ENCODE results near the gene LMLN. TPM values are rescaled to one million over a fixed set of nuclear protein-coding genes. Genes with fewer than 3 reads are reported as not detected.

Gene LMLN
- total RNA-seq, 1 donor from 2014 or later = 2.8 TPM

DNA sequence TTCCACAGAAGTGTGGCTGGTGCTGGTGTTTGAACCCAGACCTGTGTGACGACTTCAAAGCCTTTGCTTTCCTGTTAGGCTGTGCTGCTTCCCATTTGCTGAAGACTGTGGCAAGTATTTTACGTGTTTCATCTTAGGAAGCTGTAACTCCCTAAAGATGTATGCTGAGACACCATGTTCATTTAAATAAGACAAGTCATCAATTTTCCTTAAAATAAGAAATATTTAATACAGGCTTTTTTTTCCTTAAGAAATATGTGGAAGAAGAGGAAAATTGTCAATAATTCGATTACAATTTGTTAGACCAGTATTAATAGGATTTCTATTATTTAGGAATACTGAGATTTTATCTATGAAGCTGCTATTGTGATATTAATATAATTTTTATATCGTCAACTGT, 58.4 kb downstream of the LMLN start:
- Mint-ChIP-seq H3K9me3 (no peaks in the 10 kb centered on the region), H3K27ac (no peak overlapping the region), H3K4me3 (no peak overlapping the region), H3K4me1 (ENCODE audit: low read depth) (no peaks in the 10 kb centered on the region), H3K27me3 (ENCODE audit: insufficient read depth) (no peaks in the 10 kb centered on the region), H3K36me3 (ENCODE audit: low read depth) (no peaks in the 10 kb centered on the region)
- DNase-seq (ENCODE audit: low spot score) = no peak
- intact Hi-C loops (cut with micrococcal nuclease) = no loop called here

DNA sequence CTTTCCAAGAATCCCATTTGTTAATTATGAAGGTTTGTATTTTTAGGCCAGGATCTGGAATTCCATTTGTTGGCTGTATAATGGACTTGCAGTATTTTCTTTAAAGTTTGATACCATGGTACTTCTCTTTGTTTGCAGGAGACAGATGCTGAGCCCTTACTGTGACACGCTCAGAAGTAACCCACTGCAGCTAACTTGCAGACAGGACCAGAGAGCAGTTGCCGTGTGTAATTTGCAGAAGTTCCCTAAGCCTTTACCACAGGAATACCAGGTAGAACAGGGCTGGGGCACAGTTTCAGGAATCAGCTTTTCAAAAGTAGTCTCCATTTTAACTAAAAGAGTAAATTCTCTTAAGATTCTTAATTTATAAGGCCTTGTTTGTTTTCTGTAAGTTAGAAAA, 59.1 kb downstream of the LMLN start:
- Mint-ChIP-seq H3K9me3 (no peaks in the 10 kb centered on the region), H3K27me3 (ENCODE audit: insufficient read depth) (no peaks in the 10 kb centered on the region), H3K27ac (no peak overlapping the region), H3K4me3 (no peak overlapping the region), H3K36me3 (ENCODE audit: low read depth) (no peaks in the 10 kb centered on the region), H3K4me1 (ENCODE audit: low read depth) (no peaks in the 10 kb centered on the region)
- DNase-seq (ENCODE audit: low spot score) = no peak
- intact Hi-C loops (cut with micrococcal nuclease) = no loop called here

DNA sequence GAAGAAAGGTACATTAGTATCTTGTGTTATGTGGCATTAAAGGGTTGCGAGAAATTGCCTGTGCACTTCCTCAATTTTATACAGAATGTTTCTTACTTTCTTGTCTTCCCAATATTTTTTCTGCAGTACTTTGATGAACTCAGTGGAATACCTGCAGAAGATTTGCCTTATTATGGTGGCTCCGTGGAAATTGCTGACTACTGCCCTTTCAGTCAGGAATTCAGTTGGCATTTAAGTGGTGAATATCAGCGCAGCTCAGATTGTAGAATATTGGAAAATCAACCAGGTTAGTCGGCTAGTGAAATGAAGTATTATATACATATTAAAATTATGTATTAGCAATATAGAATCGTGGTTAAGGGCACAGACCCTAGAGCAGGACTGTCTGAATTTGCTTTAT, 61.3 kb downstream of the LMLN start:
- Mint-ChIP-seq H3K9me3 (no peaks in the 10 kb centered on the region), H3K27ac (no peak overlapping the region), H3K4me3 (no peak overlapping the region), H3K36me3 (ENCODE audit: low read depth) (no peaks in the 10 kb centered on the region), H3K4me1 (ENCODE audit: low read depth) (no peaks in the 10 kb centered on the region), H3K27me3 (ENCODE audit: insufficient read depth) (no peaks in the 10 kb centered on the region)
- no peak for DNase-seq (ENCODE audit: low spot score)
- intact Hi-C loops (cut with micrococcal nuclease) = no loop called here

DNA sequence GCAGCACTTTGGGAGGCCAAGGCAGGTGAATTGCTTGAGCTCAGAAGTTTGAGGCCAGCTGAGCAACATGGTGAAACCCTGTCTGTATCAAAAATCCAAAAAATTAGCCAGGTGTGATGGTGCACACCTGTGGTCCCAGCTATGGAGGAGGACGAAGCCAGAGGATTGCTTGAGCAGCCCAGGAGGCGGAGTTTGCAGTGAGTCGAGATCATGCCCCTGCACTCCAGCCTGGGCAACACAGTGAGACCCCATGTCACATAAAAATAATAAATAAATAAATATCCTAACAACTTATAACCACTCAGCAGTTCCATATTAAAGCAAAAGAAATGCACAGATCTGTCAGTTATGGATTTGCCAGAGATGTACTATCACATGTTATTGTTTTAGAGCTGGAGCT, 62.6 kb downstream of the LMLN start:
- H3K4me1 Mint-ChIP-seq (ENCODE audit: low read depth) = no peaks in the 10 kb centered on the region
- H3K36me3 Mint-ChIP-seq (ENCODE audit: low read depth) = no peaks in the 10 kb centered on the region
- H3K27me3 Mint-ChIP-seq (ENCODE audit: insufficient read depth) = no peaks in the 10 kb centered on the region
- no peak overlapping the region for H3K4me3 Mint-ChIP-seq
- DNase-seq (ENCODE audit: low spot score) = no peak
- no peak overlapping the region for H3K27ac Mint-ChIP-seq
- intact Hi-C loops (cut with micrococcal nuclease) = no loop called here
- H3K9me3 Mint-ChIP-seq = no peaks in the 10 kb centered on the region

DNA sequence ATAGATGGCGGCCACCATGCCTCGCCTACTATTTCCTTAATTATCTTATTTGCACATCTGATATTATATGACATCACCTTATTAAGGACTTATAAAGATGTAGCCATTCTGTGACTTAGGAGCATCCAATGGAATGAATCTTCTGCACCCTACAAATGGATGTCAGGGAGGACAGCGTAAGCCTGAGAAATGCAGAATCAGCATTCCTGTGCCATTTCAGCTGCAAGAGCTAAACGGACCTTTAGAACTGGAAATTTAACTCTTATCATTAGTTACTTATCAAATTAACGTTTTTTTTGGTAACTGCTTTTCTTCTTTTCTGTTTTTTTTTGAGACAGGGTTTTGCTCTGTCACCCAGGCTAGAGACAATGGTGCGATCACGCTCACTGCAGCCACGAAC, 65.6 kb downstream of the LMLN start:
- H3K4me1 Mint-ChIP-seq (ENCODE audit: low read depth) = no peaks in the 10 kb centered on the region
- no peaks in the 10 kb centered on the region for H3K9me3 Mint-ChIP-seq
- H3K36me3 Mint-ChIP-seq (ENCODE audit: low read depth) = no peaks in the 10 kb centered on the region
- intact Hi-C loops (cut with micrococcal nuclease) = no loop called here
- no peaks in the 10 kb centered on the region for H3K27me3 Mint-ChIP-seq (ENCODE audit: insufficient read depth)
- H3K4me3 Mint-ChIP-seq = no peak overlapping the region
- DNase-seq (ENCODE audit: low spot score) = no peak
- H3K27ac Mint-ChIP-seq = no peak overlapping the region

DNA sequence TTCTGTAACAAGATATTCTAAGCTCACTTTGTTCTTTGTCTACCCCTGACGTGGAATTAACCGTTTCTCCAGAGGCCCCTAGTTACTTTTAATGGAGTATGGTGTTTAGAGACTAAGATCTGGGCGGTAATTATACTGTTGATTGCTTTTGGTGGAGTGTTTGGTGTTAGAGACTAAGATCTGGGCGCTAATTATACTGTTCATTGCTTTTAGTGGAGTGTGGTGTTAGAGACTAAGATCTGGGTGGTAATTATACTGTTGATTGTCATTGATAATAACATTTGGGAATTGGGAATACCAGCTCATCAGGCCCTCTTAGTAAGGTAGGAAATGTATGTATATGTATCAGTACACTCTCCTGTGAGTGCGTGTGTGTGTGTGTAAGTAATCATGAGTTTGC, 66.6 kb downstream of the LMLN start:
- intact Hi-C loops (cut with micrococcal nuclease) = no loop called here
- H3K27ac Mint-ChIP-seq = no peak overlapping the region
- no peaks in the 10 kb centered on the region for H3K4me1 Mint-ChIP-seq (ENCODE audit: low read depth)
- no peak overlapping the region for H3K4me3 Mint-ChIP-seq
- no peaks in the 10 kb centered on the region for H3K9me3 Mint-ChIP-seq
- no peaks in the 10 kb centered on the region for H3K27me3 Mint-ChIP-seq (ENCODE audit: insufficient read depth)
- no peaks in the 10 kb centered on the region for H3K36me3 Mint-ChIP-seq (ENCODE audit: low read depth)
- DNase-seq (ENCODE audit: low spot score) = no peak

DNA sequence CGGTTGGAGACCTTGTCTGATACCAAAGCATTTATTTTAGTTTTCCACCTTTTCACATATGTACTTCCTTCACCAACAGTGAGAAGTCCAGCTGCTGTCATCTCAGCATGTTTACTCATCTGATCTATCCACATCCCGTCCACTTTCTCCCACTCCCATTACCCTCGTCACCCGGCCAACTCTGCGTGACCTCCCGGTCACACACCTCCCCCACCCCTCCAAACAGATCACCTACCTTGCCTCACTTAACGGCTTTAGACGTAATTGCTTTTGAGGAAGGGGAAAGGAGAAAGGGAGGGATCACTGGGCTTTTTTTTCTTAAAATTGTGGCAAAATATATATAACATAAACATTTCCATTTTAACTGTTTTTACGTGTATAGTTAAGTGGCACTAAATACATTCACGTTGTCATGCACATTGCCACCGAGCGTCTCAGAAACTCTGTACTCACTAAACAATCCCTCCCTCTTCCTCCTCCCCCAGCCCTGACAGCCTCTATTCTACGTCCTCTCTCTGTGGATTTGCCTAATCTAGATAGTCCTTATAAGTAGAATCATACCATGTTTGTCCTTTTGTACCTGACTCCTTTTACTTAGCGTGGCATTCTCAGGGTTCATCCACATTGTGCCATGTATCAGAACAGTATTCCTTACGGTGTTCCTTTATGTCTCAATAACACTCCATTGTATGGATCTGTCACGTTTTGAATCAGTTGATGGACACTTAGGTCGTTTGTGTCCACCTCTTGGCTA, 67.2 kb downstream of the LMLN start:
- H3K36me3 Mint-ChIP-seq (ENCODE audit: low read depth) = no peaks in the 10 kb centered on the region
- no peak overlapping the region for H3K27ac Mint-ChIP-seq
- no peak for DNase-seq (ENCODE audit: low spot score)
- H3K27me3 Mint-ChIP-seq (ENCODE audit: insufficient read depth) = no peaks in the 10 kb centered on the region
- intact Hi-C loops (cut with micrococcal nuclease) = no loop called here
- H3K4me3 Mint-ChIP-seq = no peak overlapping the region
- H3K9me3 Mint-ChIP-seq = no peaks in the 10 kb centered on the region
- H3K4me1 Mint-ChIP-seq (ENCODE audit: low read depth) = no peaks in the 10 kb centered on the region

DNA sequence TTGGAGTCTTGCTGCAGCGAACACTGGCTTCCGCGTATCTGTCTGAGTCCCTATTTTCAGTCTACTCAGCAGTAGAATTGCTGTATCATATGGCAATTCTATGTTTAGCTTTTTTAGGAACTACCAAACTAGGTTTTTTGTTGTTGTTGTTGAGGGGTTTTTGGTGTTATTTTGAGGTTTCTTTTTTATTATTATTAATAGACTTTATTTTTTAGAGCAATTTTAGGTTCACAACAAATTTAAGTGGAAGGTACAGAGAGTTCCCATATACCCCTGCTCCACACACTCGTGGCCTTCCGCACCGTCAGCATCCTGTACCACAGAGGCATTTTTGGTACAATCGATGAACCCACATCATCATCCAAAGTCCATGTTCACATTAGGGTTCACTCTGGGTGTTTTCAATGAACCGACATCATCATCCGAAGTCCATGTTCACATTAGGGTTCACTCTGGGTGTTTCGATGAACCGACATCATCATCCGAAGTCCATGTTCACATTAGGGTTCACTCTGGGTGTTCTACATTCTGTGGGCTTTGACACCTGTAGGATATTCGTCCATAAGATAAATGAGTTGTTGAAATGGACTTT, 67.9 kb downstream of the LMLN start:
- Mint-ChIP-seq H3K9me3 (no peaks in the 10 kb centered on the region), H3K4me3 (no peak overlapping the region), H3K4me1 (ENCODE audit: low read depth) (no peaks in the 10 kb centered on the region), H3K36me3 (ENCODE audit: low read depth) (no peaks in the 10 kb centered on the region), H3K27ac (no peak overlapping the region), H3K27me3 (ENCODE audit: insufficient read depth) (no peaks in the 10 kb centered on the region)
- no peak for DNase-seq (ENCODE audit: low spot score)
- intact Hi-C loops (cut with micrococcal nuclease) = no loop called here

DNA sequence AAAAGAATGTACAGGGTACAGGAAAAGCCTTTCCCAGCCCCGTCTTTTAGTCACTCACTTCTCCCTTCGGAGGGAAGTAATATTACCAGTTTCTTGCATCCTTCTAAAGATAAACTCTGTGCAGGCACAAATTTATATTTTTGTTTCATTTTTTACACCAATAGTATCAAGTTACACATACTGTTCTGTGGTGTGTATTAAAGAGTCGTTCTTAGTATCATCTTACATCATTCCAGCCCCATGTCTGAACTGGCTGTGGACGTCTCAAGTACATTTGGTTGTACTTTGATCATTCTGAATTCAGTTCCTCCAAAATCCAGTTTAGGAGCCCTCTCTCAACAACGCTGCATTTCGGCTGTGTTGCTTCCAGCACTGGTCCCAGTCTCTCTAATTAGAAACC, 68.7 kb downstream of the LMLN start:
- Mint-ChIP-seq H3K27me3 (ENCODE audit: insufficient read depth) (no peaks in the 10 kb centered on the region), H3K36me3 (ENCODE audit: low read depth) (no peaks in the 10 kb centered on the region), H3K4me1 (ENCODE audit: low read depth) (no peaks in the 10 kb centered on the region), H3K27ac (no peak overlapping the region), H3K4me3 (no peak overlapping the region), H3K9me3 (no peaks in the 10 kb centered on the region)
- no peak for DNase-seq (ENCODE audit: low spot score)
- intact Hi-C loops (cut with micrococcal nuclease) = no loop called here

DNA sequence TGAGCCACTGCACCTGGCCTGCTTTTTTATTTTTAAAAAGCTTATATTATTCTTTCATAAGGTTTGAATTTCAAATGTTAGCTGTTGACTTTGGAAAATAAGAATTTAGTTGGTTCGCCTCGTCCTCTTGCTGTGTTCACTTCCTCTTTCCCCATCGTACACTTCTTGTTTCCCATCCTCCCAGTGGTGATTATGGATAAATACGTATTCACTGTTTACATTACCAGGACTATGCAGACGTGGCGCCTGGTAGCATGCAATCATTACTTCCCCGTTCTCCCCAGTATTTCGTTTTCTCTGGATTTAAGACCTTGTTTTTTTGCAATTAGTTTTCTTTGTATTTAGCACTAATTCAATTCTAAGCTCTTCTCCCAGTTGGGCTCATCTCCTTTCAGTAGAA, 70.1 kb downstream of the LMLN start:
- no peak for DNase-seq (ENCODE audit: low spot score)
- no peaks in the 10 kb centered on the region for H3K9me3 Mint-ChIP-seq
- no peak overlapping the region for H3K4me3 Mint-ChIP-seq
- H3K36me3 Mint-ChIP-seq (ENCODE audit: low read depth) = no peaks in the 10 kb centered on the region
- H3K27ac Mint-ChIP-seq = no peak overlapping the region
- H3K4me1 Mint-ChIP-seq (ENCODE audit: low read depth) = no peaks in the 10 kb centered on the region
- H3K27me3 Mint-ChIP-seq (ENCODE audit: insufficient read depth) = no peaks in the 10 kb centered on the region
- intact Hi-C loops (cut with micrococcal nuclease) = no loop called here

DNA sequence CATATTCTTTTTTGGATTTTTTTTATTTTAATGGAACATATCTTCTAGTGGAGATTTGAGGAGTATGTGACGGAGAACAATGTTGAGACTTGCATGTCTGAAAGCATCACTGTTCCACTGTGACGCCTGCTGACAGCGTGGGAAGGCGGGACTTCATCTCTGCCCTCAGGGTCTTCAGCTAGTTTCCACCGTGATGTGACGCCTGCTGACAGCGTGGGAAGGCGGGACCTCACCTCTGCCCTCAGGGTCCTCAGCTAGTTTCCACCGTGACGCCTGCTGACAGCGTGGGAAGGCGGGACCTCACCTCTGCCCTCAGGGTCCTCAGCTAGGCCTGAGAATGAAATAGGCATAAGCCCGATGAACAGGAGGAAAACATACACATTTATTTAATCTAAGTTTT, 70.7 kb downstream of the LMLN start:
- no peak for DNase-seq (ENCODE audit: low spot score)
- Mint-ChIP-seq H3K4me1 (ENCODE audit: low read depth) (no peaks in the 10 kb centered on the region), H3K4me3 (no peak overlapping the region), H3K36me3 (ENCODE audit: low read depth) (no peaks in the 10 kb centered on the region), H3K27me3 (ENCODE audit: insufficient read depth) (no peaks in the 10 kb centered on the region), H3K9me3 (no peaks in the 10 kb centered on the region), H3K27ac (no peak overlapping the region)
- intact Hi-C loops (cut with micrococcal nuclease) = no loop called here

DNA sequence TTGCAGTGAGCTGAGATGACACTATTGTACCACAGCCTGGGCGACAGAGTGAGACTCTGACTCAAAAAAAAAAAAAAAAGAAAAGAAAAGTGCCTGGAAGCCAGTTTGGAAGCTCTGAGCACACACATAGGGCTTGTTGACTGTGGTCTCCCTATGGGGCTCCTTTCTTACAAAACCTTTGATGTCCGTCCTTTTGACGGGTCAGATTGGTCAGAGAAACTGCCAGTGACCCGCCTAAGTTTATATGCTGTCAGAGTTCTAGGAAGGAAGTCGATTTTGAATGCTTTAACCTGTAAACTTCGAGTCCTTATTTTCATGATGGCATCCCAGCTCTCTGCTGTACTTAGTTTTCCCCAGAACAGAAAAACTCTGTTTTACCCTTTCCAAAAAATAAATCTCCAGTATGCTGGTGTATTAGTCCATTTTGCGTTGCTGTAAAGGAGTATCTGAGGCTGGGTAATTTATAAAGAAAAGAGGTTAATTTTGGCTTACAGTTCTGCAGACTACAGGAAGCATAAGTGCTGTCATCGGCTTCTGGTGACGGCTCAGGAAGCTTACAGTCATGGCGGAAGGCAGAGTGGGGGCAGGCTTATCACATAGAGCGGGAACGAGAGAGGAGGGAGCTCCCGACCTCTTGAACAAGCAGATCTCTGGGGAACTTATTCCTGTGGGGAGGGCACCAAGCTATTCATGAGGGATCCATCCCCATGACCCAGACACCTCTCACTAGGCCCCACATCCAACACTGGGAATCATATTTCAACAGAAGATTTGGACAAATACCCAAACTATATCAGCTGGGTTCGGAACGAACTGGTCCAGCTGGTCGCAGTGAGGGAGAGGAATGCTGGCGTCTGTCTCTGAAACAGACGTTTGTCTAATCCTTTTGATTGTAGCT, 72.3 kb downstream of the LMLN start:
- intact Hi-C loops (cut with micrococcal nuclease) = no loop called here
- no peak for DNase-seq (ENCODE audit: low spot score)
- H3K4me3 Mint-ChIP-seq = no peak overlapping the region
- no peaks in the 10 kb centered on the region for H3K9me3 Mint-ChIP-seq
- no peaks in the 10 kb centered on the region for H3K4me1 Mint-ChIP-seq (ENCODE audit: low read depth)
- H3K27ac Mint-ChIP-seq = no peak overlapping the region
- no peaks in the 10 kb centered on the region for H3K27me3 Mint-ChIP-seq (ENCODE audit: insufficient read depth)
- no peaks in the 10 kb centered on the region for H3K36me3 Mint-ChIP-seq (ENCODE audit: low read depth)

DNA sequence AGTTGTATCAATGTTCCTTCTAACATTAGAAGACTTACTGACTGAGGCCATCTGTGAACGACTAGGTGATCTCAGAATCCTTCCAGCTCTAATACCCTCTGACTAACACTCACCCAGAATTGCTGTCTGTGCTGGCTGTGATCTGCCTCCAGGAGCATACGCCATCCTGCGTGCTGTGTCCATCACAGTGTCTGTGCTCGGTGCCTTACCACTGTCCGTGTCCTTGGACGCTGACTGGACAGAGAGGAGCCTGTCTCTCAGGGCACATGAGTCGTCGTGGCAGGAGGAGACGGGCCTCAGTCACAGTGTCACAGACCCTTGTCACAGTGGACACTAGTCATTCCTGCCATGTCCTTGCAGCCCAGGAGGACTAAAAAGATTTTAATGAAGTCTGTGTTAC, 83.1 kb downstream of the LMLN start:
- H3K27me3 Mint-ChIP-seq (ENCODE audit: insufficient read depth) = no peaks in the 10 kb centered on the region
- no peaks in the 10 kb centered on the region for H3K4me1 Mint-ChIP-seq (ENCODE audit: low read depth)
- DNase-seq (ENCODE audit: low spot score) = no peak
- no peak overlapping the region for H3K4me3 Mint-ChIP-seq
- no peaks in the 10 kb centered on the region for H3K9me3 Mint-ChIP-seq
- intact Hi-C loops (cut with micrococcal nuclease) = no loop called here
- no peaks in the 10 kb centered on the region for H3K36me3 Mint-ChIP-seq (ENCODE audit: low read depth)
- H3K27ac Mint-ChIP-seq = no peak overlapping the region
